Activated CD4-positive, alpha-beta memory T cell treated with anti-CD3 and anti-CD28 coated beads, Interleukin-2, amount 10 ng/mL, durations not matched to agents 7 days and 5 days (primary cell): ENCODE results near the gene FUT7. TPM values are rescaled to one million over a fixed set of nuclear protein-coding genes. Genes with fewer than 3 reads are reported as not detected.

Source experiments
- CTCF ChIA-PET: fragments of 350-600 bp; sonication (Branson Sonifier 250); formaldehyde crosslinking; loops from one replicate; lab custom pipeline; 2021; ENCODE audit warnings: antibody characterized with exemption, inconsistent platforms; lab: Charles Lee
- POLR2A ChIA-PET: fragments of 350-600 bp; sonication (Branson Sonifier 250); formaldehyde crosslinking; loops from one replicate; lab custom pipeline; 2021; ENCODE audit warnings: antibody characterized with exemption; lab: Charles Lee
- DNase-seq: peaks from one replicate; pipeline ENCODE4 v3.0.0-alpha.2; 2020
- H3K27ac Mint-ChIP-seq: one replicate; pipeline ENCODE4 v1.8.0; 2021; ENCODE audit warnings: mild to moderate bottlenecking, mixed read lengths
- H3K27me3 Mint-ChIP-seq: one replicate; pipeline ENCODE4 v1.8.0; 2021; ENCODE audit warnings: mixed read lengths
- H3K36me3 Mint-ChIP-seq: one replicate; pipeline ENCODE4 v1.8.0; 2021; ENCODE audit warnings: low read depth, mixed read lengths
- H3K4me1 Mint-ChIP-seq: one replicate; pipeline ENCODE4 v1.8.0; 2021; ENCODE audit warnings: mixed read lengths
- H3K4me3 Mint-ChIP-seq: one replicate; pipeline ENCODE4 v1.8.0; 2021; ENCODE audit warnings: mild to moderate bottlenecking, mixed read lengths
- H3K9me3 Mint-ChIP-seq: one replicate; pipeline ENCODE4 v1.8.0; 2021; ENCODE audit warnings: mixed read lengths
- total RNA-seq, 2 experiments: library from RNA; stranded (reverse); gene quantifications; one replicate each; pipeline ENCODE4 v1.2.3, GENCODE V29; 2021

The FUT7 gene, protein sequence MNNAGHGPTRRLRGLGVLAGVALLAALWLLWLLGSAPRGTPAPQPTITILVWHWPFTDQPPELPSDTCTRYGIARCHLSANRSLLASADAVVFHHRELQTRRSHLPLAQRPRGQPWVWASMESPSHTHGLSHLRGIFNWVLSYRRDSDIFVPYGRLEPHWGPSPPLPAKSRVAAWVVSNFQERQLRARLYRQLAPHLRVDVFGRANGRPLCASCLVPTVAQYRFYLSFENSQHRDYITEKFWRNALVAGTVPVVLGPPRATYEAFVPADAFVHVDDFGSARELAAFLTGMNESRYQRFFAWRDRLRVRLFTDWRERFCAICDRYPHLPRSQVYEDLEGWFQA
- total RNA-seq: 10 to 100 TPM in 1 of 2 experiments, 1 to 10 TPM in 1; 9.9 to 10.4 TPM

DNA sequence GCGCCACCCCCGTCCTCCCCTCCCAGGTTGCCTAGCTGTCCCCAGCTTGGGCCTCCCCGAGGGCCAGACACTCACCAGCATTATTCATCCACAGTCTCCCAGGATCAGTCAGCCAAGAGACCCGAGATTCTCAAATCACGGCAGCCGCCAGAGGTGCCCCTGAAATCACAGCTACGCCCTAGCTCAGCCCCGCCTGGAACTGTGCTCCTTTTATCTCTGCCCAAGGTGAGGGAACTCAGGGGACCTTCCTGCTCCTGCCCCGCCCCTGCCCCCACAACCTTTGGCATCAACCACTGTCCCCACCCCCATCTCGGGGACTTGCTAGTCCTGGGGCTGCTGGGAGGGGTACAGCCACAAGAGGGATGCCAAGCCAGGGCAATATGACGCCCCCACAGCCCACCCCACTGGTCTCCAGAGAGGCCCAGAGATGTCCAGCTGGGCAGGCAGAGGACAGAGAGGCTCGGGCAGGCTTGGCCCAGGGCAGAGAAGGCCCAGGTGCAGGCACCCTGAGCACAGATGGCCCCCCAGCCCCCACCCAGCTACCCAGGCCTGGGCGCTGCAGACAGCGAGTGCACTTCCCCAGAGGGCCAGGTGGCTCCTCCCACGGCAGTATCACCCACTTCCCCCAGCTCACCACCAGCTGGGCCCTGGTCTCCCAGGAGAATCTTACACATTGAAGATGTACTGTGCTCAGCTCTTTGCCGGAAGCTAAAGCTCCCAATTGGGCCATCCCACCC is at the start of gene FUT7:
Gene FUT7, minus strand, starts transcription at position 185 of the 737 bp plus-strand sequence. Its CDS starts 97 bp downstream, at position 88.
- Mint-ChIP-seq H3K9me3 (no peaks in the 10 kb centered on the region), H3K4me1 (peaks cover 64% of the 10 kb centered on the region), H3K4me3 (peak within 1 kb of the TSS; percentile 76), H3K27ac (peak within 1 kb of the TSS; percentile 91), H3K36me3 (peaks cover 5% of the 10 kb centered on the region), H3K27me3 (no peaks in the 10 kb centered on the region)
- ChIA-PET CTCF (interaction anchor here (0.5 to 9.9 kb wide), 6 partner anchors 36 to 305 kb away, joined by 3 to 149 read pairs (median 5); partner anchors contain the start of genes AJM1, C8G, FBXW5 and SAPCD2), POLR2A (interaction anchor here (0.7 to 1.9 kb wide), 4 partner anchors 36 to 225 kb away, joined by 3 to 6 read pairs (median 3); partner anchors contain the start of genes CLIC3, RABL6 and TUBB4B)
- no peak for DNase-seq

DNA sequence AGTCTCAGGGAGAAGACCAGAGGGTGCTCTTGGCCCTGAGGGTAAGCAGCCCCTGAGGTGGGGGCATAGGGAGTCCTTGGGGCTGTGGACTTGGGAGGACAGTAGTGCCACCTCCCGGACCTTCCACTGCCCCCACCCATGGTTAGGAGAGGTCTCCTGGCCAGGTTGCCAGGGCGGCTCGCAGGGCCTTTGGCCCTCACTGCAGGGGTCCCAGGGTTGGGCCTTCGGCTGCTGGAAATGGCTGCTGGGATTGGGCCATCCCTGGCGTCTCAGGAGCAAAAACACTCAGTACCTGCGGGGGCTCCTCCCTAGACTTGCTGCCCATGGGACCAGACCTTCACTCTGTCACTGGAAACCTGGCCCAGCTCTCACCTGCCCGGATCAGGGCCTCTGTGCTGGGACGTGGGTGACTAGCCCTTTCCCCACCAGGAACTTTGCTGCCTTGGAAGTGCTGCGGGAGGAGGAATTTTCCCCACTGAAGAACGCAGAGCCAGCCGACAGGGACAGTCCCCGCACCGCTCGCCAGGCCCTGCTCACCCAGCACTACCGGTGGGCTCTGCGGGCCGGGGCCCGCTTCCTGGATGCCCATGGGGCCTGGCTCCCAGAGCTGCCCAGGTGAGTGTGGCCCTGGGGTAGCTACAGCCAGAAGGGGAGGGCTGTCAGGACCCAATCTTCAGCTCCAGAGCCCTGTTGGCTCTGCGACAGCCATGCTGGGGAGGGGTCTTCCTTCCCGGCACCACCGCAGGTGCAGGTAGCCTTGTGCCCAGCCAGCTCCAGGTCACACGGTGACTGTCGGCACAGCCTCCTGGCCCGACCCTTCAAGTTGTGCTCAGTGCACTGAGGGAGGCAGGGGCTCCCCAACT is 48.6 kb upstream of the FUT7 start:
- peaks cover 25% of the 10 kb centered on the region for H3K4me1 Mint-ChIP-seq

DNA sequence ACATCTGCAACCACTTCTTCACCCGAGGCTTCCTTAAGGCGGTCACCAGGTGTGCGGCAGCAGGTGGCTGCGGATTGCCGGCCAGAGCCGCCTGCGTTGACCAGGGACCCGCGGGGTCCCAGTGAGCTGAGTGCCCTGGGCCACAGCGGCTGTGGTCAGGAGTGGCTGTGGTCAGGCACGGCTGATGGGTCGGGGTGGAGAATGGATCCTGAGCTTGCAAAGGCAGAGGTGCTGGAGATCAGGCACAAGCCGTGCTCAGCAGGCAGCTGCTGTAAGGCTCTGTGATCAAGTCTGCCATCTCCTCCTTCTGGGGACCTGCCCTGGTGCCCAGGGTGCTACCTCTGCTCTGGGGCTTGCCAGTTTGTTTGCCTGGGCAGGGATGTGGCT is 47.5 kb upstream of the FUT7 start:
- CTCF ChIA-PET: interaction anchor here (0.5 kb wide), 1 partner anchor 20 kb away, joined by 5 read pairs; no protein-coding TSS in a partner anchor
- Mint-ChIP-seq H3K4me1 (peaks cover 17% of the 10 kb centered on the region), H3K27me3 (no peaks in the 10 kb centered on the region), H3K9me3 (no peaks in the 10 kb centered on the region), H3K27ac (no peak overlapping the region), H3K4me3 (peak overlapping the region; percentile 44), H3K36me3 (peaks cover 24% of the 10 kb centered on the region)
- POLR2A ChIA-PET: interaction anchor here (0.6 to 1.6 kb wide), 3 partner anchors 9 to 403 kb away, joined by 3 to 4 read pairs (median 4); partner anchors contain the start of gene SAPCD2
- DNase-seq: no peak

More for the DNA sequence above, 48.6 kb upstream of the FUT7 start:
- Mint-ChIP-seq H3K9me3 (no peaks in the 10 kb centered on the region), H3K27ac (no peak overlapping the region), H3K27me3 (no peaks in the 10 kb centered on the region), H3K36me3 (peaks cover 24% of the 10 kb centered on the region), H3K4me3 (no peak overlapping the region)
- ChIA-PET POLR2A (interaction anchor here (1.6 kb wide), 1 partner anchor 160 kb away, joined by 4 read pairs; no protein-coding TSS in a partner anchor), CTCF (interaction anchor here (1.5 kb wide), 1 partner anchor 15 kb away, joined by 3 read pairs; no protein-coding TSS in a partner anchor)
- DNase-seq: no peak

DNA sequence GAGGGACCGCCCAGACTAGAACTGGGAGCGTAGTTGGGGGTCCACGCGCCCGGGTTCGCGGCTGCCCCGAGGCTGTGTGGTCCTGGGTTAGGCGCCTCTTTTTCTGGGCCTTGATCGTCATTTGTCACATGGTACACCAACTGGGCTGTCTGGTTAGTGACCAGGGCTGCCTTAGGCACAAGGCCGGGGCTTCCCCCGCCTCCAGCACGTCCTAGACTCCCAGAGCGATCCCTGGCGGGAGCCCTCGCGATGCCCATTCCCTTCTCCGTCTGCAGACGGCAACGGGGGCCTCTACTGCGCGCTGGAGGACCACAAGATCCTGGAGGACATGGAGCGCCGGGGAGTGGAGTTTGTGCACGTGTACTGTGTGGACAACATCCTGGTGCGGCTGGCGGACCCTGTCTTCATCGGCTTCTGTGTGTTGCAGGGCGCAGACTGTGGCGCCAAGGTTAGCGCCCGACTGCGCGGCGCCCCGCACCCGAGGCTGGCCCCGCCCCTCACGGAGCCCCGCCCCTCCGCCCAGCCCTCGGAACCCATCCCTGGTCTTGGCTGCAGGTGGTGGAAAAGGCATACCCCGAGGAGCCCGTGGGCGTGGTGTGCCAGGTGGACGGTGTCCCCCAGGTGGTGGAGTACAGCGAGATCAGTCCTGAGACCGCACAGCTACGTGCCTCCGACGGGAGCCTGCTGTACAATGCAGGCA is 47.0 kb upstream of the FUT7 start:
- no peak for DNase-seq
- no peak overlapping the region for H3K27ac Mint-ChIP-seq
- H3K27me3 Mint-ChIP-seq: no peaks in the 10 kb centered on the region
- peak overlapping the region; percentile 71 for H3K4me3 Mint-ChIP-seq
- H3K36me3 Mint-ChIP-seq: peaks cover 22% of the 10 kb centered on the region
- CTCF ChIA-PET: no interaction called here
- H3K9me3 Mint-ChIP-seq: no peaks in the 10 kb centered on the region
- H3K4me1 Mint-ChIP-seq: peaks cover 16% of the 10 kb centered on the region
- POLR2A ChIA-PET: interaction anchor here (1.1 to 2.4 kb wide), 3 partner anchors 8 to 161 kb away, joined by 4 to 10 read pairs (median 4); partner anchors contain the start of gene SAPCD2

DNA sequence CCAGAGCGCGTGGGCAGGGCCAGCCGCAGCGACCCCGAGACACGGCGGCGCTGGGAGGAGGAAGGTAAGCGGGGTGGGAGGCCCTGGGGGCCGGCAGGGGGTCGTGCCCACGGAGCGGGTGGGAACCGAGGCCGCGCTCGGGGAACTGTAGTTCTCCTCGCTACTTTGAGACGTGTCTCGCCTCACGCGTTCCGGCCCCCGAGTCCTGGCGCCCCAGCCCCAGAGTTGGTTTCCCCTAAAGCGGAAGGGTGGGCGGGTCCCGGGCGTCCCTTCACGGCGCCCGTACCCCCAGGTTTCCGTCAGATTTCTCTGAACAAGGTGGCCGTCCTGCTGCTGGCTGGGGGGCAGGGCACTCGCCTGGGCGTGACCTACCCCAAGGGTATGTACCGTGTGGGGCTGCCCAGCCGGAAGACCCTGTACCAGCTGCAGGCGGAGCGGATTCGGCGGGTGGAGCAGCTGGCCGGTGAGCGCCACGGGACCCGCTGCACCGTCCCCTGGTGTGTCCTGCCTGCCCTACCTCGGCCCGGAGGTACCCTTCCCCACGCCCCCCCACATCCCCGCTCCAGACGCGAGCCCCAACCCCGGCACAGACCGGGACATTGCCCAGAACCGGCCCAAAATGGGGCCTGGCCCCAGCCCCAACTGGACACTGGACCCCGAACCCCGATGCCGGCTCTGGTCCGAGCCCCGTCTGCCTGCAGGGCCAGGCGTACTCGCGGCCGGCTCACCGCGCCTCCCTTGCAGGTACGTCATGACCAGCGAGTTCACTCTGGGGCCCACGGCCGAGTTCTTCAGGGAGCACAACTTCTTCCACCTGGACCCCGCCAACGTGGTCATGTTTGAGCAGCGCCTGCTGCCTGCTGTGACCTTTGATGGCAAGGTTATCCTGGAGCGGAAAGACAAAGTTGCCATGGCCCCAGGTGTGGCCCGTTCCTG is 46.1 kb upstream of the FUT7 start:
- H3K4me1 Mint-ChIP-seq: peaks cover 15% of the 10 kb centered on the region
- peaks cover 16% of the 10 kb centered on the region for H3K36me3 Mint-ChIP-seq
- H3K4me3 Mint-ChIP-seq: peak overlapping the region; percentile 71
- ChIA-PET CTCF (interaction anchor here (1.0 to 3.2 kb wide), 3 partner anchors 10 to 159 kb away, joined by 4 to 29 read pairs (median 5); no protein-coding TSS in a partner anchor), POLR2A (interaction anchor here (2.4 to 3.1 kb wide), 2 partner anchors 8 to 10 kb away, joined by 10 to 35 read pairs; partner anchors contain the start of gene MAN1B1)
- DNase-seq: peak; percentile 58
- H3K27me3 Mint-ChIP-seq: no peaks in the 10 kb centered on the region
- peak overlapping the region; percentile 44 for H3K27ac Mint-ChIP-seq
- H3K9me3 Mint-ChIP-seq: no peaks in the 10 kb centered on the region

DNA sequence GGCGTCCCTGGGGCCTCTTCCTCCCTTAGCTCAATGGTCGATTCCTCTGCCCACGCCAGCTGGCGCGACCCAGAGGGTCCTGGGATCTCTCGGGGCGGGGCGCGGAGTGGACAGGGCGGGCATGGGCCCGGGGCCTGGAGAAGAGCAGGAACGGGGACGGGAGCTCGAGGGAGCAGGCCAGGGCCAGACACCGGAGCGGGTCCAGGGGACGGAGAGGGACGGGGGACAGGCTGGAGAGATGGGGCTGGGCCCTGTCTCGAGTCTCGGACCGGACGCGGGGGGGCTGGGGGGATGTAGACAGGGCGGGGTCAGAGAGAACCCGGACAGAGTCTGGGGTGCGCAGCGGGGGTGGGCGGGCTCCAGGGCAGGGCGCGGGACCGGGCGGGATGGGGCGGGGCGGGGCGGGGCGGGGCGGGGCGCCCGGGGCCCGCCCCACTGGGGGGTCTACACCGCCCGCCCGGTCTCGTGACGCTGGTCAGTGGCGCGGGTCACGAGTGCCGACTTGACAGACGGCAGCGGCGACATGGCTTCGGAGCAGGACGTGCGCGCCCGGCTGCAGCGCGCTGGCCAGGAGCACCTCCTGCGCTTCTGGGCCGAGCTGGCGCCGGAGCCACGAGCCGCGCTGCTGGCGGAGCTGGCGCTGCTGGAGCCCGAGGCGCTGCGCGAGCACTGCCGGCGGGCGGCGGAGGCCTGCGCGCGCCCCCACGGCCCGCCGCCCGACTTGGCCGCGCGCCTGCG is 45.3 kb upstream of the FUT7 start, which contains the start of gene UAP1L1:
Gene UAP1L1, plus strand, starts transcription at position 508 of the 738 bp plus-strand sequence. Its CDS starts 16 bp downstream, at position 524.
- ChIA-PET POLR2A (interaction anchor here (1.0 to 3.1 kb wide), 5 partner anchors 9 to 164 kb away, joined by 3 to 35 read pairs (median 4); partner anchors contain the start of genes MAN1B1, SSNA1 and TUBB4B), CTCF (interaction anchor here (0.6 to 3.2 kb wide), 9 partner anchors 8 to 159 kb away, joined by 3 to 29 read pairs (median 6); partner anchors contain the start of genes ABCA2 and MAN1B1)
- H3K9me3 Mint-ChIP-seq: no peaks in the 10 kb centered on the region
- H3K36me3 Mint-ChIP-seq: peaks cover 14% of the 10 kb centered on the region
- peaks cover 15% of the 10 kb centered on the region for H3K4me1 Mint-ChIP-seq
- peak; percentile 76 for DNase-seq
- H3K4me3 Mint-ChIP-seq: peak within 1 kb of the TSS; percentile 71
- H3K27me3 Mint-ChIP-seq: no peaks in the 10 kb centered on the region
- H3K27ac Mint-ChIP-seq: peak within 1 kb of the TSS; percentile 44

DNA sequence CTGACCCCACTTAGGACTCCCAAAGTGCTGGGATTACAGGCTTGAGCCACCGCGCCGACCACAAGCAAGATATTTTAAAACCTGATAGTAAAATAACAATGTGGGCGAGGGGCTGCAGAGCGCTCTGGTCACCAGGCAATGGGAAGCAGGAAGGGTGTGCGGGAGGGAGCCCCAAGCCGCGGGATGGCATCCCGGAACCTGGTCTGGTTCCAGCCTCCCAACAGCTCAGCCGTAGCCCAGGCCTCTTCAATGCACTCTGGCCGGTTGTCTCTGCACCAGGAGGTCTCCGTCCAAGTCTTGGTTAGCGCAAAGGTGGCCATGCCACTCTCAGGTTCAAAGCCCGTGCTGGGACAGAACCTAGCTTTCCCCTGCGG is 44.7 kb upstream of the FUT7 start:
- peak overlapping the region; percentile 54 for H3K4me3 Mint-ChIP-seq
- POLR2A ChIA-PET: interaction anchor here (1.0 to 3.1 kb wide), 5 partner anchors 9 to 164 kb away, joined by 3 to 35 read pairs (median 4); partner anchors contain the start of genes MAN1B1, SSNA1 and TUBB4B
- no peaks in the 10 kb centered on the region for H3K27me3 Mint-ChIP-seq
- H3K9me3 Mint-ChIP-seq: no peaks in the 10 kb centered on the region
- no peak for DNase-seq
- H3K4me1 Mint-ChIP-seq: peaks cover 17% of the 10 kb centered on the region
- CTCF ChIA-PET: interaction anchor here (0.6 to 3.2 kb wide), 8 partner anchors 8 to 48 kb away, joined by 3 to 29 read pairs (median 6); partner anchors contain the start of genes ABCA2 and MAN1B1
- H3K27ac Mint-ChIP-seq: peak overlapping the region; percentile 40
- H3K36me3 Mint-ChIP-seq: peaks cover 8% of the 10 kb centered on the region

DNA sequence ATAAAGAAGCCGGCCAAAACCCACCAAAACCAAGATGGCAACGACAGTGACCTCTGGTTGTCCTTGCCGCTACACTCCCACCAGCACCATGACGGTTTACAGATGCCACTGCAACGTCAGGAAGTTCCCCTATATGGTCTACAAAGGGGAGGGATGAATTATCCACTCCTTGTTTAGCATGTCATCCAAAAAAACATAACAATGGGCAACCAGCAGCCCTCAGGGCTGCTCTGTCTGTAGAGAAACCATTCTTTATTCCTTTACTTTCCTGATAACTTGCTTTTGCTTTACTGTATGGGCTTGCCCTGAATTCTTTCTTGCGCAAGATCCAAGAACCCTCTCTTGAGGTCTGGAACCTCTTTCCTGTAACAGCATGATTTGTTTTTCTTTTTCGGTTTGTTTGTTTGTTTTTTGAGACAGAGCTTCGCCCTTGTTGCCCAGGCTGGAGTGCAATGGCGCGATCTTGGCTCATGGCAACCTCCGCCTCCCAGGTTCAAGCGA is 43.4 kb upstream of the FUT7 start:
- Mint-ChIP-seq H3K4me1 (peaks cover 29% of the 10 kb centered on the region), H3K36me3 (peaks cover 6% of the 10 kb centered on the region), H3K9me3 (no peaks in the 10 kb centered on the region), H3K27me3 (no peaks in the 10 kb centered on the region), H3K4me3 (no peak overlapping the region), H3K27ac (no peak overlapping the region)
- ChIA-PET POLR2A (interaction anchor here (1.7 to 3.1 kb wide), 2 partner anchors 11 to 165 kb away, joined by 3 to 35 read pairs; partner anchors contain the start of genes MAN1B1 and TUBB4B), CTCF (interaction anchor here (1.4 to 3.2 kb wide), 2 partner anchors 7 to 28 kb away, joined by 5 to 29 read pairs; no protein-coding TSS in a partner anchor)
- DNase-seq: no peak

DNA sequence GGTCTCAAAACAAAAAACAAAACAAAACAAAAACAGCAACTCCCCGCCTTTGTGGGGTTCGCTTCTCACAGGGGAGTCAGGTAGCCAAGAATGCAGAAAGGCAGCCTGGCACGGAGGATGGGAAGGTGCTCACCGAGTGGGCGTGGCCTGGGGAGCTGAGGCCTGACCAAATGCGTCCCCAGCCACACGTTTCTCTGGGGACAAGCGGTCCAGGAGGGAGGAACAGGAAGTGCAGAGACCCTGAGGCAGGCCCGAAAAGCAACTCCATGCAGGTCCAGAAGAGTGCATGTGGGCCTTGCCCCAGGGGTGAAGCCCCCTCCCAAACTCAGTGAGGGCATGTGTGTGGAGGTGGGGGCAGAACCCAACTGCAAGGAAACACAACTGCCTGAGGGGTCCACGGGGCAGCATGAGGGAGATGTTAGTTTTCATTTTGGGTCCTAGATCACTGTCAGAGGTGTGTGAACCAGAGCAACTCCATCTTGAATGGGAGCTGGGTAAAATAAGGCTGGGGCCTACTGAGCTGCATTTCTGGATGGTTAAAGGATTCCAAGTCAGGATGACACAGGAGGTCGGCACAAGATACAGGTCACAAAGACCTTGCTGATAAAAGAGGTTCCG is 42.9 kb upstream of the FUT7 start:
- Mint-ChIP-seq H3K27me3 (no peaks in the 10 kb centered on the region), H3K27ac (no peak overlapping the region), H3K4me1 (peaks cover 27% of the 10 kb centered on the region), H3K4me3 (no peak overlapping the region), H3K36me3 (peaks cover 2% of the 10 kb centered on the region), H3K9me3 (no peaks in the 10 kb centered on the region)
- POLR2A ChIA-PET: interaction anchor here (1.7 kb wide), 1 partner anchor 166 kb away, joined by 3 read pairs; the partner anchor contains the start of gene TUBB4B
- CTCF ChIA-PET: interaction anchor here (1.2 to 1.4 kb wide), 2 partner anchors 28 to 40 kb away, joined by 3 to 5 read pairs; no protein-coding TSS in a partner anchor
- no peak for DNase-seq
